Fibroblast of lung (primary cell): ENCODE data around the gene DYRK1A. TPM values are rescaled to one million over a fixed set of nuclear protein-coding genes. Genes with fewer than 3 reads are reported as not detected.

Experiments
- DNase-seq, 2 donors: peaks; one replicate each; pipeline versions ENCODE4 v3.0.0 to v3.0.0-alpha.2; 2010; ENCODE audit warnings: low read depth in 2 of 2
- H2AFZ ChIP-seq: 2 replicates; pipeline ENCODE4 v1.5.1; 2012; ENCODE audit warnings: low read length, control low read depth, inconsistent platforms
- H3K27ac ChIP-seq: 2 replicates; pipeline ENCODE4 v1.5.1; 2011; ENCODE audit warnings: low read length, control low read depth; ENCODE audit not compliant: insufficient read depth
- H3K27me3 ChIP-seq: 2 replicates; pipeline ENCODE4 v1.5.1; 2011; ENCODE audit warnings: mild to moderate bottlenecking, low read length; ENCODE audit not compliant: control insufficient read depth, insufficient read depth
- H3K36me3 ChIP-seq: 2 replicates; pipeline ENCODE4 v1.5.1; 2011; ENCODE audit warnings: low read length; ENCODE audit not compliant: control insufficient read depth, insufficient read depth
- H3K4me1 ChIP-seq: 2 replicates; pipeline ENCODE4 v1.5.1; 2011; ENCODE audit warnings: low read length; ENCODE audit not compliant: control insufficient read depth, insufficient read depth; ENCODE audit errors: extremely low read depth
- H3K4me2 ChIP-seq: 2 replicates; pipeline ENCODE4 v1.5.1; 2011; ENCODE audit warnings: low read length, control low read depth; ENCODE audit not compliant: insufficient read depth; ENCODE audit errors: extremely low read depth
- H3K4me3 ChIP-seq, 4 experiments: fragments of 200-600 bp in 1 of 4; sonication (generic) in 1 of 4; replicated peaks in 1 of 4; 2 replicates each; pipeline ENCODE4 v1.5.1; 2011 to 2016; ENCODE audit warnings: low read length in 4 of 4, low read depth in 3 of 4, mild to moderate bottlenecking in 3 of 4, control low read depth in 2 of 4, inconsistent platforms in 1 of 4, mixed read lengths in 1 of 4; ENCODE audit not compliant: insufficient read depth in 1 of 4; ENCODE audit errors: control extremely low read depth in 1 of 4
- H3K79me2 ChIP-seq: 2 replicates; pipeline ENCODE4 v1.5.1; 2012; ENCODE audit warnings: mild to moderate bottlenecking, low read length, inconsistent platforms; ENCODE audit not compliant: control insufficient read depth, insufficient read depth
- H3K9ac ChIP-seq: 2 replicates; pipeline ENCODE4 v1.5.1; 2011; ENCODE audit warnings: mild to moderate bottlenecking, low read length, control low read depth; ENCODE audit not compliant: insufficient read depth
- H3K9me3 ChIP-seq: 2 replicates; pipeline ENCODE4 v1.5.1; 2012; ENCODE audit warnings: low read depth, low read length; ENCODE audit not compliant: control insufficient read depth, insufficient read depth
- H4K20me1 ChIP-seq: 2 replicates; pipeline ENCODE4 v1.5.1; 2011; ENCODE audit warnings: low read length; ENCODE audit not compliant: control insufficient read depth, insufficient read depth; ENCODE audit errors: extremely low read depth
- CTCF ChIP-seq, 2 donors: IDR thresholded peaks in 1 of 2; conservative IDR thresholded peaks in 1 of 2; 1 replicate in 1 of 2; 2 replicates in 1 of 2; pipeline ENCODE4 v1.5.1; 2011 to 2012; ENCODE audit warnings: low read length in 2 of 2, control low read depth in 1 of 2, inconsistent platforms in 1 of 2, low read depth in 1 of 2, mild to moderate bottlenecking in 1 of 2
- EZH2 ChIP-seq: IDR thresholded peaks from 2 replicates; pipeline ENCODE4 v1.5.1; 2012; ENCODE audit warnings: low read length, control low read depth, mild to moderate bottlenecking; ENCODE audit errors: missing control alignments
- polyA plus RNA-seq, 2 donors: library from polyadenylated mRNA; depleted of rRNA in 1 of 2; stranded (reverse) in 1 of 2; unstranded in 1 of 2; fragments of >200 nt; gene quantifications; 2 replicates each; pipeline ENCODE4 v1.2.1, GENCODE V29; 2011 to 2012; ENCODE audit warnings: missing spikeins in 1 of 2
- total RNA-seq: library from RNA; depleted of rRNA; stranded (reverse); fragments of >200 nt; gene quantifications from 2 replicates; pipeline ENCODE4 v1.2.1, GENCODE V29; 2014

Gene DYRK1A
- total and polyA plus RNA-seq, 2 donors (not counting 1 experiment from before 2014, with no cell fraction given) = 45.9 to 64.1 TPM

GRCh38 chr21:37445228-37445627 lies 78.7 kb downstream of the DYRK1A start:
- no peak overlapping the region for H3K9ac ChIP-seq
- H3K4me3 ChIP-seq = no peak overlapping the region
- no peaks in the 10 kb centered on the region for H4K20me1 ChIP-seq
- H3K9me3 ChIP-seq = no peaks in the 10 kb centered on the region
- DNase-seq = peak; percentile 30 to 79
- no peak overlapping the region for H3K27ac ChIP-seq
- no peaks in the 10 kb centered on the region for H3K36me3 ChIP-seq
- no peak overlapping the region for H2AFZ ChIP-seq
- H3K27me3 ChIP-seq = no peaks in the 10 kb centered on the region
- peaks cover 95% of the 10 kb centered on the region for H3K79me2 ChIP-seq
- peak overlapping the region; percentile 4 for H3K4me2 ChIP-seq
- H3K4me1 ChIP-seq = peaks cover 6% of the 10 kb centered on the region
- TF ChIP-seq CTCF (conservative IDR thresholded peaks at IDR 0.05 in 1 of 2, IDR thresholded peaks at IDR 0.05 in 1 of 2; ENCODE audit: low read depth in 1 of 2, low read length in 2 of 2) (no peak), EZH2 (no peak)

GRCh38 chr21:37446552-37446951 lies 80.0 kb downstream of the DYRK1A start:
- no peak overlapping the region for H3K4me2 ChIP-seq
- no peak overlapping the region for H2AFZ ChIP-seq
- H3K36me3 ChIP-seq = no peaks in the 10 kb centered on the region
- no peak overlapping the region for H3K4me3 ChIP-seq
- no peak overlapping the region for H3K27ac ChIP-seq
- H3K79me2 ChIP-seq = peaks cover 93% of the 10 kb centered on the region
- TF ChIP-seq EZH2 (no peak), CTCF (conservative IDR thresholded peaks at IDR 0.05 in 1 of 2, IDR thresholded peaks at IDR 0.05 in 1 of 2; ENCODE audit: low read depth in 1 of 2, low read length in 2 of 2) (no peak)
- peaks cover 3% of the 10 kb centered on the region for H4K20me1 ChIP-seq
- no peak overlapping the region for H3K9ac ChIP-seq
- H3K9me3 ChIP-seq = no peaks in the 10 kb centered on the region
- DNase-seq = no peak
- H3K4me1 ChIP-seq = peaks cover 13% of the 10 kb centered on the region
- H3K27me3 ChIP-seq = no peaks in the 10 kb centered on the region

GRCh38 chr21:37447288-37447936 lies 80.8 kb downstream of the DYRK1A start:
- Histone ChIP-seq H3K4me1 (peaks cover 17% of the 10 kb centered on the region), H3K27ac (no peak overlapping the region), H3K36me3 (no peaks in the 10 kb centered on the region), H3K9me3 (no peaks in the 10 kb centered on the region), H3K27me3 (no peaks in the 10 kb centered on the region), H3K79me2 (peaks cover 87% of the 10 kb centered on the region), H3K4me3 (no peak overlapping the region), H3K9ac (no peak overlapping the region), H4K20me1 (peaks cover 4% of the 10 kb centered on the region), H2AFZ (no peak overlapping the region), H3K4me2 (no peak overlapping the region)
- TF ChIP-seq EZH2 = no peak
- TF ChIP-seq CTCF (conservative IDR thresholded peaks at IDR 0.05 in 1 of 2, IDR thresholded peaks at IDR 0.05 in 1 of 2; ENCODE audit: low read depth in 1 of 2, low read length in 2 of 2) = no peak
- DNase-seq = no peak
